HCT116 (cell line): Measurements from ENCODE around the gene KANSL1.

Experiments
- RAD21 ChIP-seq: IDR thresholded peaks from 2 replicates; pipeline ENCODE4 v1.6.1; 2012; ENCODE audit warnings: low read depth, mild to moderate bottlenecking
- TF ChIP-seq, protein P1 (sequence below), 3 experiments: fragments of 200-600 bp in 1 of 3; sonication (generic) in 1 of 3; IDR thresholded peaks in 2 of 3; conservative IDR thresholded peaks in 1 of 3; 2 replicates each; pipeline ENCODE4 v1.5.1; 2012 to 2017; ENCODE audit warnings: low read depth in 2 of 3, low read length in 2 of 3, antibody characterized with exemption in 1 of 3, borderline replicate concordance in 1 of 3, control low read depth in 1 of 3, mild to moderate bottlenecking in 1 of 3, mixed read lengths in 1 of 3, mixed run types in 1 of 3, moderate library complexity in 1 of 3; ENCODE audit not compliant: insufficient read depth in 1 of 3

GRCh38 chr17:46182961-46183360 is 10.3 kb downstream of the KANSL1 start:
- TF ChIP-seq RAD21 = no peak
- TF ChIP-seq, protein P1, sequence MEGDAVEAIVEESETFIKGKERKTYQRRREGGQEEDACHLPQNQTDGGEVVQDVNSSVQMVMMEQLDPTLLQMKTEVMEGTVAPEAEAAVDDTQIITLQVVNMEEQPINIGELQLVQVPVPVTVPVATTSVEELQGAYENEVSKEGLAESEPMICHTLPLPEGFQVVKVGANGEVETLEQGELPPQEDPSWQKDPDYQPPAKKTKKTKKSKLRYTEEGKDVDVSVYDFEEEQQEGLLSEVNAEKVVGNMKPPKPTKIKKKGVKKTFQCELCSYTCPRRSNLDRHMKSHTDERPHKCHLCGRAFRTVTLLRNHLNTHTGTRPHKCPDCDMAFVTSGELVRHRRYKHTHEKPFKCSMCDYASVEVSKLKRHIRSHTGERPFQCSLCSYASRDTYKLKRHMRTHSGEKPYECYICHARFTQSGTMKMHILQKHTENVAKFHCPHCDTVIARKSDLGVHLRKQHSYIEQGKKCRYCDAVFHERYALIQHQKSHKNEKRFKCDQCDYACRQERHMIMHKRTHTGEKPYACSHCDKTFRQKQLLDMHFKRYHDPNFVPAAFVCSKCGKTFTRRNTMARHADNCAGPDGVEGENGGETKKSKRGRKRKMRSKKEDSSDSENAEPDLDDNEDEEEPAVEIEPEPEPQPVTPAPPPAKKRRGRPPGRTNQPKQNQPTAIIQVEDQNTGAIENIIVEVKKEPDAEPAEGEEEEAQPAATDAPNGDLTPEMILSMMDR (IDR thresholded peaks at IDR 0.05 in 2 of 3, conservative IDR thresholded peaks at IDR 0.05 in 1 of 3; ENCODE audit: borderline replicate concordance in 1 of 3, insufficient read depth in 1 of 3, low read depth in 2 of 3, low read length in 2 of 3) = no peak
